ENCODE measurements around the gene DNM3.

DNM3 gene

DNA sequence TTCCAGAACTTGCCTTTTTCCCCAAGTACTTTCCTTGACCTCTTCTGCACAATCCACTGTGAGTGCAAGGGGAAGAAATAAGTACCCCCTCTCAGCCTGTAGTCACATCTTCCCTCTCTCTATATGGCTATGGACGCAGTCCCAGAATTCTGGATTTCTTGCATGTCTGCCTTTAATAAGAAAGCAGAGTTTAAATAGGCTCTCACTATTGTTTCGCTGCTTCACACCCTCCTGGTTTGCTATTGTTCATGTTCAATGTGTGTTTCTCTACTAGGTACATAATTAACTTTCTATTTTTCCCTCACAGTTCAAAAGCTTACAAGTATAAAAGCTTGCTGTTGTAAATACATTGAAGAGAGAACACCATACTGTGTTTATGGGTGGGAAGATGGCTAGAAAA is 397.7 kb downstream of the DNM3 start:
- DNase-seq (ENCODE audit: low read depth), result no peak

DNA sequence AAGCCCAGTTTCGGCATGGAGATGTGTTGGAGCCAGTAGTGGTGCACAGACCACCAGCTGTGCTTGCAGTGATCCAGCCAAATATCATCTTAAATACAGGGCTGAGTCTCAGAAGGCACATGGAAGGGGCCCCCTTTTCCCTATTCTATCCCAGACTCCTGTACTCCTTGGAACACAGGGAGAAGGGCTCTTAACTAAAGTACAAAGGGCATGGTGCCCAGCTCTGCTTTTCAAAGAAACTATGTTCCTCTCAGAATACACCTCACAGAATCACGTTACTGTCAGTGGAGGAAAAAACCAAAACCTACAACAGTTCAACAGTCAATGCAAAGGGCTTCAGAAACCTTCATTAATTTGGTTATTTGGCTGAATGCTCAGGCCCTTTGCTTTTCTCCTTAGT is 398.6 kb downstream of the DNM3 start:
- DNase-seq (ENCODE audit: low read depth), result no peak

DNA sequence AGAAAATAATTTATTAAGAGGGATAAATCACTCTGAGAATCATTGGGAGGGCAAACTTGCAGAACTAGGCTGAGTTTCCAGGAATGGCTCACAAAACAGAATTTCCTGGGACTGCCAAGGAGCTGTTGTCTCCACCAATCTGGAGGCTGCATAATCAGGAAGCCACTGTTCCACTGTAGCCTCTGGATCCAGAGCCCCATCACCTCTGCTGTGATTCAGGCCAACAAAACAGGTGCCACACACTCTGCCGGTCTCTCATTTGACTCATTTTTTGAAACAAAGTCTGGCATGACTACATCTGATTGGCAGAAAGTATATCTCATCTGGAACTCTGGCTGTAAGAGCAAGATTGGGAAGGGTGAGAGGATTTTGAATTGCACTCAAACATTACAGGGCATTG is 400.2 kb downstream of the DNM3 start:
- no peak for DNase-seq (ENCODE audit: low read depth)

DNA sequence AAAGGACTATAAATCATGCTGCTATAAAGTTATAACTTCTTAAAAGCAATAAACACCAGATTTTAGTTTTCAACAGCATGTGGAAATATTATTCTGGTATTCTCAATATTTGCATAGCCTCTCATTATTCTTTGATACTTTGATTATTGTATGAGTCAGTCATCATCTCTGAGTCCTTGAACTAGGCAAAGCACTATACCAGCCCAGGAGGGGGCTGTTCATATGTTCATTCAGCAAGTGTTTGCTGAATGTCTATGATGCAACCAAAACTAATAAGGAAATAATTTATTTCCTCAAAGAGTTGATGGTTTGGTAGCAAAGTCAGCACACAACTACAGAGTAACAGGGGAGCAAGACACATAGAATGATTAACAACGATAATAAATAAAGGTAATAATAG is 403.6 kb downstream of the DNM3 start:
- DNase-seq (ENCODE audit: low read depth), result no peak

DNA sequence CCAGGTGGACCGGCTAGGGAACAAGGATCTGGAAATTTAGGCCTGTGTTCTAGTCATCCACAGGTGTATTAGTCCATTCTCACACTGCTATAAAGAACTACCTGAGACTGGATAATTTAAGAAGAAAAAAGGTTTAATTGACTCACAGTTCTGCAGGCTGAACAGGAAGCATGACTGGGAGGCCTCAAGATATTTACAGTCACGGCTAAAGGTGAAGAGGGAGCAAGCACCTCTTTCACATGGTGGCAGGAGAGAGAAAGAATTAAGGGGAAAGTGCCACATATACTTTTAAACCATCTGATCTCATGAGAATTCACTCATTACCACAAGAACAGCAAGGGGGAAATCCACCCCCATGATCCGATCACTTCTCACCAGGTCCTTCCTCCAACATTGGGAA is 404.5 kb downstream of the DNM3 start:
- DNase-seq (ENCODE audit: low read depth), result no peak

DNA sequence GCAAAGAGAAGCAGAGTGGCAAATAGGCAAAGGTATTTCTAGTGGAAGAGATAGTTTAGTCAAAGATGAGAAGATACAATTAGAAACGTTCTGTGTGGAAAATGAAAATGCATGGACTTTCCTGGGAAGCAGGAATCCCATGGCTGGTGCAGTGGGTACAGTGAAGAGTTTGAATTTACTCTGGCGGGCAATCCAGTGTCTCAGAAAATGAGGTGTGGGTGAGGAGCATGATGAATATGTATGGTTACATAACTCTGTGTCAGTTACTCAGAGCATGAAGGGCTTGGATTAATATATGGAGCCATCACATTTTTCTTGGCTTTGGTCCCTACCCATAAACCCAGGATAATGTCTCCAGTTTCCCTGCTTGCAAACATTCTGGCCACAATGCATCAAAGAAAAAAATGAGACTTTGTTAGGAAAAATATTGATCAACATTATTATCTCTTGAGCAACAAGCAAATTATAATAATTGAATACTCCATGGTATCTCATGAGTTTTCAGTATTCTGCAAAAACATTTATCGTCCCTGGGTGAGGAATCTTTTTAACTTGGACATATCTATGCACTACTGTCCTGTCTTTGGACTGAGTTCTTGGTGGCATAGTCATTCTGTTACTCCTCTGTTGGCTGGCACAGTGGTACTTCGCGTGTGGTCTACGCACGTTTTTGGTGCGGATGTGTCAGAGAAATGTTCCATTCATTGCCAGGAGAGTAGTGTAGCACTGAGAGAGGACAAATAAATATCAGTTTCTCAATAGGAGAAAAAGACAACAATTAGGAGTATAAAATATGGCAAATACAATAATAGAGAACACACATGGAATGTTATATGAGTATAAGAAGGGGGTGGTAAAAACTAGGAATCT is 405.5 kb downstream of the DNM3 start:
- no peak for DNase-seq (ENCODE audit: low read depth)

DNA sequence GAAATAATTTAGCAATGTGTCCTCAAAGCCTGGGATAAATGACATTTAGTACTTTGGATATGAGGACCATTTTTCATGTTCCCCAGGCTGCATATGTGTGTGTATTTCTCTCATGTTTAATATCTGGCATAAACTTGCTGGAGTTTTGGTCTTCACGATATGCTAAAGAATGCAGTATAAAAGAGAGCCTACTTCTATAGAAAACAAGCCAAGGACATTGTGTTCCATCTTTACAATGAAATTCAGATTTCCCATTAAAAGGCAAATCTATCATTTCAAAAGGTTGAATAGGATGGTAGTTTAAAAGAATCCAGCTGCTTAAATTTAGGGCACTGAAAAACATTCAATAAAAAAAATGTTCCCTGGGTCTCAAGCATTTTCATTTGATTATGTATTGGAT is 410.2 kb downstream of the DNM3 start:
- no peak for DNase-seq (ENCODE audit: low read depth)

DNA sequence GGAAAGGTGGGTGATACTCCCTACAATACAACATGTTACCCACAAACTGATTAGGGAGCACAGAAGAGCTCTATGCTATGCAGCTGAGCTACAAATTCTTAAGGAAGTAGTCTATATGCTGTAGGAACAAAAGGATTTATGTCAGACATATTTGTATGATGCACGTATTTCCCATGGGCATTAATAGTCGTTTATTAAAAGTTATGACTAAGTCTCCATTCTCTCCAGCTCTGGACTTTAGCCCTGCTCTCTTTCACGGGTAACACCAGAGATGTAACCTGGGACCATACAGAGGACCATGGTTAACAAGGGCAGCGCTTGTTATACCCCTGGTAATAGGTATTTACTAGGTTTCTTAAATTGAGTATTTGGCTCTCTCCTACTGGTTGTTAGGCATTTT is 411.0 kb downstream of the DNM3 start:
- no peak for DNase-seq (ENCODE audit: low read depth)

DNA sequence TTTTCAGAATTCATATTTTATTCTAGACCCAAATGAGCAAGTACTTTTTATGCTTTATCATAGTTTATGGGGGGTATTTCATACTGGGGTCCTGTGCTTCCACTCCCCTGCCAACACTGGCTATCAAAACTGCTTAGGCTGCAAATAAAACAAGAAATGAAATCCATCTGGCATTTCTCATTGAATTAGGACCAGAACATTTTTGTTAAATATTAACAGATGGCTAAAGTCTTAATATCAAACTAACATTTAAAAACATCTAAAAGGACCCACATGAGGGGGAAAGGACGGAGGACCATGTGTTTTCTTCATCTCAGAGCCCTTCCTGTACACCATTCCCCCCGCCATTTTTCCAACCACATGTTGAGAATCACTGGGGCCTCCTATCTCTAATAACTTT is 411.7 kb downstream of the DNM3 start:
- DNase-seq (ENCODE audit: low read depth), result no peak

DNA sequence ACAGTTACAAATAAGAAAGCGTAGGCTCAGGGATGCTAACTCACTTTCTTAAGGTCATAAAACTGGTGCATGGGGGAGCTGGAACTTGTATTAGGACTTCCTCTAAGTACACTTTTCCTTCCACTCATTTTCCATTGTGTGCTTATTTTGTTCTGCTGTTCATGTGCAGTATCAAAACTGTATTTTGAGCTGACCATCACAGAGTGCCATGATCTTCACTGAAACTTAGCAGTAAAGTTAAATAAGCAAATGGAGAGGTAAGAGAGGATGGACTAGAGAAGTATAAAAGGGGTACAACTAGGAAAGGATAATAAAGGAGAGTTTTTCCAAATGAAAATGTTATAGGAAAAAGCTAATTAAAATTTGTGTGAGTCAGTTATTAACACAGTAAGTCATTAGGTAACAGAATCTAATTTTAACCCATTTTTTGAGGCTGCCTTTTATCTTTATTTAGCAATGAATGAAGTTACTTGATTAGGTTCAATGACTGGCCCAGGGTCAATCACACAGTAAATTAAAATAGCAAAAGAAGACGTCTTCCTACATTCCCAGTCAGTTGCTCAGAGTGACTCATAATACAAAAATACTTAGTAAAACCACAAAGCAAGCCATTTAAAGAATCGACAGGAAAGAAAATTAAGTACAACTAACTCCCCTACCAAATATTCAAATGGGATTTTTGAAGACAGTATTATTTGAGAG is 413.4 kb downstream of the DNM3 start:
- no peak for DNase-seq (ENCODE audit: low read depth)

DNA sequence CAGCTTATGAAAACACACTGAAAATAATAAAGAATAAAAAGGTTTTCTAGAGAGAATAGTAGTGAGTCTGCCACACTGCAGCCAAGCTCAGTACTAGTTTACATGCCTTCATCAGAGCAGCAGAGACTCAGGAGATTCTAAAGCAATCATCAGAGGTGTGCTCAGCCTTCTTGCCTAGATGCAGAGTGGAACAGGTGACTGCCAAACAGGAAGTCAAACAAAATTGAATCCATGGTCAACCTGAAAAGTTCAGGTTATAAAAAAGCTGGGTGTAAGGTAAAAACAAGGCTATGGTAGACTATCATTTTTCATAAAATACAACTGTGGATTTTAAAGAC is 413.9 kb downstream of the DNM3 start:
- no peak for DNase-seq (ENCODE audit: low read depth)

DNA sequence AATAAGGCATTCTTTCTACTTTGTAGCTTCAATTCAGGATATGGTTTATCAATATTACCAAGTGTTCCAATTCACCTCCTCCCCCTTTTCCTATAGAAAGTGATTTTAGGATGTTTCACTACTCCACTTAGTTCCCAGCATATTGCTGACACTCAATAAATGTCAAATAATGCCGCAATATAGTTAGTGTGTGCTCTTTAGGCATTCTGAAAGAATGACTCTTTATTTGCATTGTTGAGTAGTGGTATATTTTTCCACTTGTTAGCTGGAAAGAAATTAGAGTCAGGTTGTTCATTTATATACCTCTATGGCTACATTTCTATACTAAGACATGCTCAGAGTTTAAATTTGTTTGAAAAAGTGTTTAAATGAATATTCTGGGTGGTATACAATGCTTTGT is 424.6 kb downstream of the DNM3 start:
- no peak for DNase-seq (ENCODE audit: low read depth)

DNA sequence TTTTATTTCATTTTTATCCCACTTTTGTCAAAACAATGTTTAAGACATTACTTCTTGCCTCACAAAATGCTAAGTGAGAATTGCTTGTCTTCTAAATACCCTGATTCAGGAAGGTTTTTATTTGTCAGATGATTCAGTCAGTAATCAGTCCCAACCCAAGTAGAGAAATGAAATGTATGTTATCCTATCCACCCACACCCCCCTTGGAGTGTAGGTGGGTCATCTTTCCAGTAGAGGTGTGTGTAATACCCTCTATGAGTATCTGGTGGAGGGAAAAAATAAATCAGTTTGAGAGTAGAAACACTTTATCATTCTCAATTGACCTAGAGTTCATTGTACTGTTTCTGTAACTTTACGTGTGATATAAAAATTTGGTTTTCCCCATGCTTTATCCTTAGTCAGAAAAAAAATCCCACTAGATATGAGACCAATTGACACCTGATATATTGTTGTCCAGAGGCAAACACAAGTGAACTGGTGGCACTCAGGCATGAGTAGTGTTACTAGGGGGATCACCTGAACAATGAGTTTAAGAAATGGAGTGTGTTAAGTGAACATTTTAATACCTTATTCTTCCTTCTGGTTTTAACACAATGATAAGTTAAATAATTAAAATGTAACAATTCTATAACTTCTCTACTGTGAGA is 425.4 kb downstream of the DNM3 start:
- DNase-seq (ENCODE audit: low read depth), result no peak

DNA sequence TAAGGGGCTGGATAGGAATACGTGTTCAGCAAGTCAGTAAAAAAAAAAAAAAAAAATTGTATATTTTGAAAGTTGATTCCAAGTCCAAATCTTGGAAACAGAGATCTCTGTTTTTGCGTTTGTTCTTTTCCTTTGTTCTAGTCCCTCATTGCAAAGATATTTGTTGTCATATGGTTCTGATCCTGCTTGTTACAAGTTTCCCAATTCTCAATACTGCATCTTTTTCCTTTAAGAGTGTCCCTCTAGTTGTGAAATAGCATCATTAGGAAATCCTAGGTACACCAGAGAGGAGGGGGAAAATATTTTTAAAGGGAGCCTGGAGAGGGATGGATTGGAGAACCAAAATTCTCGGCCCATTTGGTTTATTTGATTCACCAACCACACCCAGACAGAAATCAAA is 426.9 kb downstream of the DNM3 start:
- DNase-seq (ENCODE audit: low read depth), result no peak

DNA sequence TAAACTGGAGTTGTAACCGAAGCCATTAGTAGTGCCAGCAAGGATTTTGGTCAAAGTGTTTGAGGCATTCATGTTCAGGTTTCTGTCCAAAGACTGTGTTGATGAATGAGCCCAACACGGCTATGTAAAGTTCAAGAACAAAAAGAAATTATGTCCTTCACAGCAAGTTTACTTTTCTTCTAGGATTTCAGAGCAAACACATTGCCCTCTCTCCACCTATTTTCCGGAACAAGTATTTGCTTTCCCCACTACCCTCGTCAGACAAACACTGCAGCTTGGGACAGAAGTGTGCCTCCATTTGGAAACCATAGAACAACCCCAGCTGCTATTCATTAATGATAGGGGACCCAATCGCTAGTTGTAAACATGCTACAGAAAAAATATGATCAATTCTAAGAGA is 427.8 kb downstream of the DNM3 start:
- no peak for DNase-seq (ENCODE audit: low read depth)

DNA sequence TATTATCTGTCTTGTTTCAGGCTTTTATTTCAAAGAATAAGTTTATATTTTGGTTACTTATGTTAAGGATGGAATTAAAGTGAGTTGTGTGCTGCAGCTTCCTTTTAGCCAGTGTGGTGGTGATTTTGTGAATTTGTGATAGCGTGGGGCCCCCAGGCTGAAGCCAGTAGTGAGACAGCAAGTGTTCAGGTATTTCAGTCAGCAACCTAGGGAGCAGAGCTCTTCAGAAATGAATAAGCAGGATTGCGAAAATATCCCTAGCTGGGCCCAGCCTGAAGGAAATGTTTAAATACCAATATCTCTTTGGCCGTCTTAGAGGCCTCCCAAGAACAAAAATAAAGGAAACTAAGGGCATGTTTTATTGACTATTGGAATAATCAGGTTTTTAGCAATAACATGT is 428.3 kb downstream of the DNM3 start:
- no peak for DNase-seq (ENCODE audit: low read depth)

DNA sequence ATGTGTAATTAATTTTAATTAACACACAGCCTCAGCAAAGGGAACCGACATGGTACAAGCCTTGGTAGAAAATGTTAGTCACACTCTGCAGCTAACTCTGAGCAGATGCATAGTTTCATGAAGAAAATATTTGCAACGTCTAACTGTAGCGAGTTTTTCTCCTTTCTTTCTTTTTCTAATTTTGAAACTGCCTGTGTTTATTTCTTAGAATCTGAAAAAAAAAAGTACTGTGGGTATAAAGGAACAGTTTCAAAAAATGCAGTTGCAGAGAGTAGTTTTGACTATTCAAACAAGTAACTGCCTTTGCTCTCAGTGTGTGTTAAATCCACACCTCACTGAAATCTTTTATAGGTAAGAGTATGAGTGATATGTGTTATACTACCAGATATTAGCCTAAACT is 429.3 kb downstream of the DNM3 start:
- no peak for DNase-seq (ENCODE audit: low read depth)

DNA sequence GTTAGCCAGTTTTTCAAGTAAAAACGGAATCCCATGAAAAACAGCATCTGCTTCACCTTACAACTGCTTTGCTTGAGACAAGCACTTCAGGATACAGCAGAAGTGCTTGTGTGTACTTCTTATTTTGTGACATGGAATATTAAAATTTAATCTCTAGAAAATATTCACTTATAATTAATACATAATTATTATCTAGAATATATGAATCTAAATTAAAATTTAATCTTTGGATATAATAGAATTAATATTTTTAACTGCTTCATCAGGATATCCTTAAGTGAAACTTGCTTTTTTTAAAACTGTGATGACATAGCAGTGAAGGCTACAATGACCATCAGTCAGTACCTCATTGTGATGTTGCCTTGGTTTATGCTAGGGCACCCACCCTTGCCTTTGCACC is 430.8 kb downstream of the DNM3 start:
- DNase-seq (ENCODE audit: low read depth), result no peak

DNA sequence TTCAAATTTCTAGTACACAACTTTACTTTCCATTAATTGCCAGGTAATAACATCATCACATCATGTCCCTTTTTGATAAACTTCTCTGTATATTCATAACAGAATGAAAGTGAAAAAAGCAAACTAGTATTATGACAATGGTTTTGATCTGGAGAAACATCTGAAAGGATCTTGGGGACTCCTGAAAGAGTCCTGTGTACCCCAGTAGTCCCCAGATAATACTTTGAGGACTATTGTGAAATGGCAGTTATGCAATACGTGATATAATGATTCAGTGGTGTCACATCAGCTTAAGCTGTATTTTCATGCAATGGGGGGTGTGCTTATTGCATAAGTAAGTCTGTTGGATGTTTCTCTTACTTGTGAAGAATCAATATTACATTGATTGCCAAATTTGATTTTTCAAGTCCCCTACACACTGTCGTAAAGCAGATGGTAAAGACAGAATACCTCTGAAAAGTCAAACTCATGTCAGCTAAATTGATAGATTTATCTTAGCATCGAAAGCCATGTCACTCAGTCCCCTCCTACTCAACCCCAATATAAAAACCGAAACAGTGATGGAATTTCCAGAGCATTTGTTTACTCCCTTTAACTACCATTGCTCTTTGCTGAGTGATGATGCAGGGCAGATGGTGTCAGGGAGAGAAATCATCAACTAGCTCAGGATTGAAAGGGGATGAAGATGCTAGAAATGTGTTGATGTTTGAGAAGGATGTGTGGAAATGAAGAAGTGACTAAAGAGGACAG is 432.5 kb downstream of the DNM3 start:
- no peak for DNase-seq (ENCODE audit: low read depth)

DNA sequence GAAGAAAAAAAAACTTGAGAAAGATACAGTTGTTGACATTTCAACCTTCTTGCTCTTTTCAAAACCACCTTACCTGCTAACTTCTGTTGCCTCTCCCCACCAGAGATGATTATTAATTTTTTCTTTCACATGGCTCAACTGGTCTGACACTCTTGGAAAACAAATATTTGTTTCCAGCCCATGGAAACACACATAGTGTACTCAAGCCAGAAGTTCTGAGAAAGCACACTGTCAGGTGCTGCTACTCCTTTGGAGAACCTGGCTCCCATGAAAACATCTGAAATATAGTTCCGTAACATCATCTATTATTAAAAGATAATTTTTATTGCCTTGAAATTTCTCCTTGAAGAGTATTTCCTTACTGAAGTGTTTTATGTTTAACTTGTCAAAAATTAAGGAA is 434.2 kb downstream of the DNM3 start:
- no peak for DNase-seq (ENCODE audit: low read depth)

DNA sequence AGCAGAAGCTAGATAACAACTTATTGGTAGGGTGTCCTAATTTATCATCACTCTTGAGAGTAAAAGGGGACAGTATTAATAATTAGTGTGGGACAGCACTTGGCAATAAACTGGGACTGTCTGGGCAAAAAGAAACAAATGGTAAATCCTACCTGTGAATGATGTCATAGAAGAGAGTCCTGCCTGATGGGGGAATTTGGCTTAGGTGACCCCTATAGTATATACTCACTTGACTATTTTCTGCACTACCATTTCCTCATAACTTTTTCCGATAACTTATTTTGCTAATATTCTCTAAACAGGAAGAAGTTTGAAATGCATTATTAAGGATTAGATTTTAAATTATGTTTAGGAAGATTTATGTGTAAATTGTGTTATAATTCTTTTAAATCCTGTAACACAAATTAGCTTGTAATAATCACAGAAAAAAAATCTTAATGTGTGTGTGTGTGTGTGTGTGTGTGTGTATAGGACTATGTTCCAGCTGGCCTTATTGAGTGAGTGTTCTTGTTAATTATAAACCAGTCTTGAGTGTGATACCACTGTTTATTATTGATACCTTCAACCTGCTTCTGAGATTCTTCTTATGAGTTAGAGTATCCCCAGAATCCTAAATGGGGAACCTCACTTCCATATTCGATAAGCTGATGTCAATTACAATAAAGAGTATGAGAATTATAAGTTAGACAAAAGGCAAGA is 435.0 kb downstream of the DNM3 start:
- no peak for DNase-seq (ENCODE audit: low read depth)

DNA sequence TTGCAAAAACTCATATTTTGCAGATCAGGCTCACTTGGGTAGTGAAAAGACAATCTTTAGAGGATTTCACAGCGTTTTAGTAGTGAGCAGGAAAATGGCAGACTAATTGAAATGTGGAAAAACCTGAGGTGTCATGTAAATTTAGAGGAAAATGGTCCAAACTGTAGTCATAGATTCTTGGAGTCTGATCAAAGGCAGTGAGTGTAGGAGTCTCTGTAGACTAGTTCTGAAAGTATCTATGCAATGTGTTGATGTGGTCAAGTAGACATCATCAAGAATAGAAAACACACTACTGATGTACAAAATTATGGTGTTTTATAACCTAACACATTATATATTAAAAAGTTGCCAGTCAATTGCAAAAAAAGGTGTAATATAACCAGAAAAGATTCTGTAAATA is 436.0 kb downstream of the DNM3 start:
- no peak for DNase-seq (ENCODE audit: low read depth)
